ENCODE results near the gene HAP1. TPM values are rescaled to one million over a fixed set of nuclear protein-coding genes. Genes with fewer than 3 reads are reported as not detected.
"Not testable (repeated sequence)": the region's sequence is repeated elsewhere in the genome, so short reads cannot be mapped to it uniquely, and the experiment has no call there.

Gene HAP1
- total RNA-seq, 1 experiment from 2014 or later, result 2.5 TPM

DNA sequence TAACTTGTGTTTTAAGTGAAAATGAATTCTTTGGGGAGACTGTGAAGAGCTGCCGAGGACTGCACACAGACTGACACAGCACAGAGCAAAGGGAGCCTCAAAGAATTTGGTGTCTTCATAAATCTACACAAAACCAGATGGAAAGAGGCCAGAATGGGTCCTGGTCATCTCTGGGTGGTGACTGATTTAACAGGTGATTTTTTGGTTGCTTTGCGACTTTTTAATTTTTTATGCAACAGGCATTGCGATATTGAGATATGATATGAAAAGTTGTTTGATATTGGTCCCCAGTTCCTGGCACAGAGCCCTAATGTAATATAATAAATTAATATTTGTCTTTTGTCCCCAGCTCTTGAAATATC lies 58.4 kb downstream of the HAP1 start:
- H3K9me3 Mint-ChIP-seq, result peaks cover 7% of the 10 kb centered on the region in 2 experiments; a peak in 2 of 5 replicates
- H4K20me1 ChIP-seq (ENCODE audit: control insufficient read depth, insufficient read depth, insufficient read length), result no peaks in the 10 kb centered on the region
- H3K4ac ChIP-seq (ENCODE audit: low read depth, low read length), result no peak overlapping the region
- H3K4me1 ChIP-seq (ENCODE audit: insufficient read depth, low read length), result peaks cover 3% of the 10 kb centered on the region; the same call in 1 of the 2 replicates
- H3K9me3 ChIP-seq (ENCODE audit: control insufficient read depth, low read depth, low read length), result no peaks in the 10 kb centered on the region
- no peak overlapping the region for H3K27ac ChIP-seq (ENCODE audit: insufficient read length, low read depth, low read length)
- H2BK12ac ChIP-seq (ENCODE audit: insufficient read length, low read depth, low read length), result no peak overlapping the region
- no peaks in the 10 kb centered on the region for H3K79me1 ChIP-seq (ENCODE audit: insufficient read depth, low read depth, low read length, poor library complexity, severe bottlenecking)
- no peaks in the 10 kb centered on the region for H3K79me2 ChIP-seq (ENCODE audit: insufficient read depth, low read length)
- no CpG with 5 or more reads among the region's 3 CpGs for WGBS (ENCODE audit: extremely low coverage, insufficient read length, low lambda C conversion rate)
- no peak overlapping the region for H2BK20ac ChIP-seq (ENCODE audit: low read depth, low read length, poor library complexity, severe bottlenecking)
- H3K4me3 Mint-ChIP-seq, result peak overlapping the region in 1 of 2 experiments; percentile 52; a peak in 2 of 5 replicates
- no peak overlapping the region for H3K23ac ChIP-seq (ENCODE audit: insufficient read length, low read depth, low read length)
- H3K27ac Mint-ChIP-seq, result peak overlapping the region; percentile 25 to 92 (median 81); a peak in 5 of 7 replicates
- no peak overlapping the region for H3K14ac ChIP-seq (ENCODE audit: insufficient read depth, low read length)
- H3K9ac ChIP-seq (ENCODE audit: extremely low read depth, insufficient read length, low read length), result no peak overlapping the region
- no peak overlapping the region for H4K5ac ChIP-seq (ENCODE audit: insufficient read length, low read depth, low read length)
- no peak overlapping the region for H2AFZ ChIP-seq (ENCODE audit: low read length)
- H2BK15ac ChIP-seq (ENCODE audit: low read depth, low read length), result no peak overlapping the region
- no peaks in the 10 kb centered on the region for H3K27me3 ChIP-seq (ENCODE audit: insufficient read depth, low read length)
- no peak for DNase-seq
- TF ChIP-seq, protein P1, sequence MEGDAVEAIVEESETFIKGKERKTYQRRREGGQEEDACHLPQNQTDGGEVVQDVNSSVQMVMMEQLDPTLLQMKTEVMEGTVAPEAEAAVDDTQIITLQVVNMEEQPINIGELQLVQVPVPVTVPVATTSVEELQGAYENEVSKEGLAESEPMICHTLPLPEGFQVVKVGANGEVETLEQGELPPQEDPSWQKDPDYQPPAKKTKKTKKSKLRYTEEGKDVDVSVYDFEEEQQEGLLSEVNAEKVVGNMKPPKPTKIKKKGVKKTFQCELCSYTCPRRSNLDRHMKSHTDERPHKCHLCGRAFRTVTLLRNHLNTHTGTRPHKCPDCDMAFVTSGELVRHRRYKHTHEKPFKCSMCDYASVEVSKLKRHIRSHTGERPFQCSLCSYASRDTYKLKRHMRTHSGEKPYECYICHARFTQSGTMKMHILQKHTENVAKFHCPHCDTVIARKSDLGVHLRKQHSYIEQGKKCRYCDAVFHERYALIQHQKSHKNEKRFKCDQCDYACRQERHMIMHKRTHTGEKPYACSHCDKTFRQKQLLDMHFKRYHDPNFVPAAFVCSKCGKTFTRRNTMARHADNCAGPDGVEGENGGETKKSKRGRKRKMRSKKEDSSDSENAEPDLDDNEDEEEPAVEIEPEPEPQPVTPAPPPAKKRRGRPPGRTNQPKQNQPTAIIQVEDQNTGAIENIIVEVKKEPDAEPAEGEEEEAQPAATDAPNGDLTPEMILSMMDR (conservative IDR thresholded peaks at IDR 0.05), result no peak
- peaks cover 3% of the 10 kb centered on the region for H3K23me2 ChIP-seq (ENCODE audit: insufficient read length, low read depth, low read length, poor library complexity, severe bottlenecking)
- peaks cover 0 to 5% (median 0%) of the 10 kb centered on the region in 3 experiments; a peak in 3 of 7 replicates for H3K36me3 Mint-ChIP-seq (ENCODE audit: insufficient read depth in 1 of 3, low read depth in 3 of 3)
- no peak overlapping the region for H4K8ac ChIP-seq (replicated peaks; ENCODE audit: insufficient read length, low read depth, low read length)
- peaks cover 1% of the 10 kb centered on the region for H3K27me3 Mint-ChIP-seq (ENCODE audit: low read depth)
- peak overlapping the region; percentile 35 for H3K18ac ChIP-seq (ENCODE audit: insufficient read length, low read depth, low read length)
- no peak overlapping the region for H3K56ac ChIP-seq (ENCODE audit: insufficient read length, low read depth, low read length)
- H2BK5ac ChIP-seq (ENCODE audit: insufficient read length, low read length), result no peak overlapping the region
- peaks cover 23 to 45% of the 10 kb centered on the region in 2 experiments for H3K4me1 Mint-ChIP-seq
- no peak overlapping the region for H4K91ac ChIP-seq (ENCODE audit: insufficient read length, low read depth, low read length)
- peak overlapping the region; percentile 57 for H2BK120ac ChIP-seq (ENCODE audit: low read depth, low read length, poor library complexity, severe bottlenecking)
- H3K4me2 ChIP-seq (ENCODE audit: insufficient read depth, insufficient read length, low read length), result peak overlapping the region; percentile 22
- no peak overlapping the region for H2AK5ac ChIP-seq (ENCODE audit: insufficient read length, low read length)
- no peak overlapping the region for H3T11ph ChIP-seq (ENCODE audit: low read length)

DNA sequence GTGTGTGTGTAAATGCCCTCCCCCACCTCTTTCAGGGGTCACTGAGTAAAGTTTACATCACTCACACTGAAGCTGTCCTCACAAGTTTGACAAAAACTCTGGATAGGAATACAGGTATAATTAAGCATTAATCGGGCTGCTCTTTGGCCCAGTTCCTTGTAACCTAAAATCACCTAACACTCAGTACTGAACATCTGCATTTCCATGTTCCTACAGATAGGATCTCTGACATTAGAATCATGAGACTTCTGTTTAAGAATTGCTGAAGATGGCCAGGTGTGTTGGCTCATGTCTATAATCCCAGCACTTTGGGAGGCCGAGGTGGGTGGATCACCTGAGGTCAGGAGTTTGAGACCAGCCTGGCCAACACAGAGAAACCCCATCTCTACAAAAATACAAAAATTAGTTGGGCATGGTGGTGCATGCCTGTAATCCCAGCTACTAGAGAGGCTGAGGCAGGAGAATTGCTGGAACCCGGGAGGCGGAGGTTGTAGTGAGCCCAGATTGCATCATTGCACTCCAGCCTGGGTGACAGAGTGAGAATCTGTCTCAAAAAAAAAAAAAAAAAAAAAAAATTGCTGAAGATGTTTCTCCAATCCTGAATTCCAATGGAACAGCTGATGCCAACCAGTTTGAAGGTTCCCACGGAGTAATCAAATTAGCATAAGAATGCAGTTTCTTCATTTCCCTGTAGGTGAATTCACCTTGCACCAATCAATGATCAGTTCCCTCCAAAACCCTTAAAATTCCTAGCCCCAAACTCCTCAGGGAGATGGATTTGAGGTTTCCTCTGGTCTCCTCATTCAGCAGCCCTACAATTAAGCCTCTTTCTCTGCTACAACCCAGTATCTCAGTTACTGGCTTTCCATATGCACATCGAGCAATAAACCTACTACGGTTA lies 59.0 kb downstream of the HAP1 start:
- Mint-ChIP-seq H3K27ac (peak overlapping the region in 2 of 3 experiments; percentile 81 to 92; a peak in 5 of 7 replicates), H3K4me1 (peaks cover 23 to 41% of the 10 kb centered on the region in 2 experiments), H3K4me3 (peak overlapping the region in 1 of 2 experiments; percentile 52; a peak in 2 of 5 replicates)
- H3K9ac ChIP-seq (ENCODE audit: extremely low read depth, insufficient read length, low read length); H3K4me1 ChIP-seq (ENCODE audit: insufficient read depth, low read length); H4K8ac ChIP-seq (replicated peaks; ENCODE audit: insufficient read length, low read depth, low read length); H4K5ac ChIP-seq (ENCODE audit: insufficient read length, low read depth, low read length); H2BK15ac ChIP-seq (ENCODE audit: low read depth, low read length); H2AK5ac ChIP-seq (ENCODE audit: insufficient read length, low read length); H4K20me1 ChIP-seq (ENCODE audit: control insufficient read depth, insufficient read depth, insufficient read length); H3K56ac ChIP-seq (ENCODE audit: insufficient read length, low read depth, low read length); H2AFZ ChIP-seq (ENCODE audit: low read length); H3K4ac ChIP-seq (ENCODE audit: low read depth, low read length); H2BK12ac ChIP-seq (ENCODE audit: insufficient read length, low read depth, low read length); H3K27me3 Mint-ChIP-seq (ENCODE audit: low read depth); DNase-seq; H3K27ac ChIP-seq (ENCODE audit: insufficient read length, low read depth, low read length); H3T11ph ChIP-seq (ENCODE audit: low read length); H2BK20ac ChIP-seq (ENCODE audit: low read depth, low read length, poor library complexity, severe bottlenecking); H3K9me3 Mint-ChIP-seq; H3K79me2 ChIP-seq (ENCODE audit: insufficient read depth, low read length); H4K91ac ChIP-seq (ENCODE audit: insufficient read length, low read depth, low read length); H3K27me3 ChIP-seq (ENCODE audit: insufficient read depth, low read length); H3K23me2 ChIP-seq (ENCODE audit: insufficient read length, low read depth, low read length, poor library complexity, severe bottlenecking); H3K9me3 ChIP-seq (ENCODE audit: control insufficient read depth, low read depth, low read length); H2BK5ac ChIP-seq (ENCODE audit: insufficient read length, low read length); H3K23ac ChIP-seq (ENCODE audit: insufficient read length, low read depth, low read length); H3K79me1 ChIP-seq (ENCODE audit: insufficient read depth, low read depth, low read length, poor library complexity, severe bottlenecking); H3K14ac ChIP-seq (ENCODE audit: insufficient read depth, low read length); H3K36me3 Mint-ChIP-seq (ENCODE audit: insufficient read depth in 1 of 3, low read depth in 3 of 3): not testable (repeated sequence)
- Histone ChIP-seq H2BK120ac (ENCODE audit: low read depth, low read length, poor library complexity, severe bottlenecking) (peak overlapping the region; percentile 57), H3K4me2 (ENCODE audit: insufficient read depth, insufficient read length, low read length) (peak overlapping the region; percentile 22), H3K18ac (ENCODE audit: insufficient read length, low read depth, low read length) (peak overlapping the region; percentile 35)
- WGBS (ENCODE audit: extremely low coverage, insufficient read length, low lambda C conversion rate), result no CpG with 5 or more reads among the region's 7 CpGs
